HEK293 (cell line): ENCODE measurements around the gene RANBP2.

Experiments used
- CTCF ChIA-PET: fragments of 350-600 bp; formaldehyde crosslinking; extraction: SDS; loops from one replicate; lab custom pipeline; 2021; ENCODE audit warnings: antibody characterized with exemption; lab: Yijun Ruan, JAX
- POLR2A ChIA-PET: fragments of 300-600 bp; formaldehyde crosslinking; extraction: SDS; loops from one replicate; lab custom pipeline; 2020; ENCODE audit warnings: antibody characterized with exemption, inconsistent platforms; lab: Yijun Ruan, JAX
- H3K27ac ChIP-seq: fragments of 200-500 bp; sonication (Bioruptor generic); 2 replicates; pipeline ENCODE4 v1.5.1; 2014; ENCODE audit warnings: low read depth, low read length, control low read depth, inconsistent platforms; ENCODE audit errors: extremely low read depth
- H3K36me3 ChIP-seq, 2 experiments: fragments of 200-500 bp in 1 of 2; sonication (Bioruptor generic) in 1 of 2; 1 replicate in 1 of 2; 2 replicates in 1 of 2; pipeline ENCODE4 v1.5.1; 2014 to 2017; ENCODE audit warnings: inconsistent platforms in 2 of 2, low read length in 2 of 2; ENCODE audit not compliant: control insufficient read depth in 2 of 2, insufficient read depth in 1 of 2
- H3K4me1 ChIP-seq: fragments of 200-500 bp; sonication (Bioruptor generic); 2 replicates; pipeline ENCODE4 v1.5.1; 2014; ENCODE audit warnings: mild to moderate bottlenecking, low read length, inconsistent platforms; ENCODE audit not compliant: control insufficient read depth, insufficient read depth
- H3K4me3 ChIP-seq: 2 replicates; pipeline ENCODE4 v1.5.1; 2011; ENCODE audit warnings: low read depth, mild to moderate bottlenecking, control low read depth, low read length, moderate library complexity
- H3K9me3 ChIP-seq: fragments of 200-500 bp; sonication (Bioruptor generic); 2 replicates; pipeline ENCODE4 v1.5.1; 2014; ENCODE audit warnings: low read depth, low read length, inconsistent platforms; ENCODE audit not compliant: control insufficient read depth, insufficient read depth
- HIC1 ChIP-seq: fragments of 450-650 bp; formaldehyde crosslinking; IDR thresholded peaks from 2 replicates; pipeline ENCODE4 v1.5.1; 2016; ENCODE audit warnings: missing biosample characterization, missing genetic modification characterization
- HOXC10 ChIP-seq: sonication (generic); formaldehyde crosslinking; IDR thresholded peaks from 2 replicates; pipeline ENCODE4 v1.8.1; 2023; ENCODE audit warnings: mild to moderate bottlenecking, missing genetic modification reagents
- REST ChIP-seq: fragments of 450-650 bp; formaldehyde crosslinking; IDR thresholded peaks from 2 replicates; pipeline ENCODE4 v1.5.1; 2016; ENCODE audit warnings: missing biosample characterization, missing genetic modification characterization
- ZBTB44 ChIP-seq: fragments of 450-650 bp; IDR thresholded peaks from 2 replicates; pipeline ENCODE4 v1.5.1; 2018; ENCODE audit warnings: missing biosample characterization, mild to moderate bottlenecking, missing genetic modification characterization
- ZBTB49 ChIP-seq: fragments of 450-650 bp; formaldehyde crosslinking; IDR thresholded peaks from 2 replicates; pipeline ENCODE4 v1.5.1; 2016; ENCODE audit warnings: missing biosample characterization, missing genetic modification characterization, low read depth
- ZBTB6 ChIP-seq: fragments of 450-650 bp; formaldehyde crosslinking; IDR thresholded peaks from 2 replicates; pipeline ENCODE4 v1.5.1; 2017; ENCODE audit warnings: missing biosample characterization, missing genetic modification characterization
- ZEB2 ChIP-seq: fragments of 450-650 bp; formaldehyde crosslinking; IDR thresholded peaks from 2 replicates; pipeline ENCODE4 v1.5.1; 2016; ENCODE audit warnings: missing biosample characterization, missing genetic modification characterization
- ZFP41 ChIP-seq: fragments of 450-650 bp; formaldehyde crosslinking; IDR thresholded peaks from 2 replicates; pipeline ENCODE4 v1.5.1; 2016; ENCODE audit warnings: missing biosample characterization, missing genetic modification characterization, borderline replicate concordance
- ZFP69B ChIP-seq: fragments of 450-650 bp; formaldehyde crosslinking; IDR thresholded peaks from 2 replicates; pipeline ENCODE4 v1.5.1; 2016; ENCODE audit warnings: missing biosample characterization, missing genetic modification characterization
- ZNF146 ChIP-seq: fragments of 450-650 bp; formaldehyde crosslinking; IDR thresholded peaks from 2 replicates; pipeline ENCODE4 v1.5.1; 2016; ENCODE audit warnings: missing biosample characterization, missing genetic modification characterization
- ZNF148 ChIP-seq: fragments of 450-650 bp; formaldehyde crosslinking; IDR thresholded peaks from 2 replicates; pipeline ENCODE4 v1.5.0; 2017; ENCODE audit warnings: missing biosample characterization, missing genetic modification characterization, borderline replicate concordance
- ZNF311 ChIP-seq: fragments of 450-650 bp; formaldehyde crosslinking; IDR thresholded peaks from 2 replicates; pipeline ENCODE4 v1.5.1; 2017; ENCODE audit warnings: missing biosample characterization, missing genetic modification characterization, borderline replicate concordance
- ZNF394 ChIP-seq: fragments of 450-650 bp; formaldehyde crosslinking; IDR thresholded peaks from 2 replicates; pipeline ENCODE4 v1.5.1; 2016; ENCODE audit warnings: missing biosample characterization, missing genetic modification characterization, mild to moderate bottlenecking, moderate library complexity, borderline replicate concordance
- ZNF510 ChIP-seq: fragments of 450-650 bp; formaldehyde crosslinking; IDR thresholded peaks from 2 replicates; pipeline ENCODE4 v1.5.1; 2018; ENCODE audit warnings: mild to moderate bottlenecking, missing genetic modification characterization, missing biosample characterization; ENCODE audit not compliant: insufficient replicate concordance
- ZNF561 ChIP-seq: fragments of 450-650 bp; IDR thresholded peaks from 2 replicates; pipeline ENCODE4 v1.5.1; 2018; ENCODE audit warnings: missing biosample characterization, missing genetic modification characterization, borderline replicate concordance
- ZNF571 ChIP-seq: fragments of 450-650 bp; formaldehyde crosslinking; IDR thresholded peaks from 2 replicates; pipeline ENCODE4 v1.5.0; 2017; ENCODE audit warnings: missing biosample characterization, missing genetic modification characterization
- ZNF580 ChIP-seq: fragments of 450-650 bp; formaldehyde crosslinking; IDR thresholded peaks from 2 replicates; pipeline ENCODE4 v1.5.1; 2016; ENCODE audit warnings: missing biosample characterization, missing genetic modification characterization
- ZNF626 ChIP-seq: fragments of 450-650 bp; sonication (Bioruptor Pico); formaldehyde crosslinking; IDR thresholded peaks from 2 replicates; pipeline ENCODE4 v1.5.1; 2018; ENCODE audit warnings: missing biosample characterization, missing genetic modification characterization, inconsistent platforms
- ZNF639 ChIP-seq: fragments of 450-650 bp; formaldehyde crosslinking; IDR thresholded peaks from 2 replicates; pipeline ENCODE4 v1.5.1; 2016; ENCODE audit warnings: missing biosample characterization, missing genetic modification characterization
- ZNF837 ChIP-seq: fragments of 450-650 bp; formaldehyde crosslinking; IDR thresholded peaks from 2 replicates; pipeline ENCODE4 v1.5.1; 2016; ENCODE audit warnings: missing biosample characterization, missing genetic modification characterization

The RANBP2 gene

GRCh38 chr2:108719149-108720044, at the start of gene RANBP2:
Gene RANBP2 (plus strand): TSS chr2:108719482. CDS start chr2:108719607, 125 bp downstream.
- ChIA-PET CTCF (no interaction called here), POLR2A (no interaction called here)
- H3K9me3 ChIP-seq, result no peaks in the 10 kb centered on the region
- no peaks in the 10 kb centered on the region for H3K36me3 ChIP-seq
- no peaks in the 10 kb centered on the region for H3K4me1 ChIP-seq
- peak within 1 kb of the TSS; percentile 91 for H3K27ac ChIP-seq
- H3K4me3 ChIP-seq, result peak within 1 kb of the TSS; percentile 82
- TF ChIP-seq ZNF561, result no peak; the same call in none of the 2 replicates
- TF ChIP-seq ZBTB49 (tag by site-specific recombination), result no peak
- no peak for TF ChIP-seq ZNF311
- TF ChIP-seq ZNF639 (tag by site-specific recombination), result peak; percentile 87
- no peak for TF ChIP-seq ZNF571 (tag by site-specific recombination)
- no peak for TF ChIP-seq ZNF510 (tag by site-specific recombination)
- peak; percentile 44; the same call in 1 of the 2 replicates for TF ChIP-seq ZNF394 (tag by site-specific recombination)
- TF ChIP-seq ZNF146, result no peak
- TF ChIP-seq HIC1 (tag by site-specific recombination), result peak; percentile 87
- no peak for TF ChIP-seq ZFP69B
- peak; percentile 72; the same call in 1 of the 2 replicates for TF ChIP-seq ZBTB44
- TF ChIP-seq REST (tag by site-specific recombination), result no peak
- no peak for TF ChIP-seq ZFP41 (tag by site-specific recombination)
- TF ChIP-seq ZNF580, result peak; percentile 57; the same call in 1 of the 2 replicates
- peak; percentile 95 for TF ChIP-seq ZBTB6 (tag by site-specific recombination)
- peak; percentile 85 for TF ChIP-seq ZEB2
- TF ChIP-seq ZNF837 (tag by site-specific recombination), result no peak
- TF ChIP-seq HOXC10 (CRISPR knock-in tag), result no peak
- TF ChIP-seq ZNF626, result no peak
- TF ChIP-seq ZNF148, result no peak
